ENCODE results near the gene HNRNPA2B1. TPM values are rescaled to one million over a fixed set of nuclear protein-coding genes. Genes with fewer than 3 reads are reported as not detected.
A peak's percentile ranks its signal among the peaks of the same experiment; 100 is the strongest.
"Not testable (repeated sequence)": the region's sequence is repeated elsewhere in the genome, so short reads cannot be mapped to it uniquely, and the experiment has no call there.

HNRNPA2B1 gene
- polyA plus RNA-seq, 6 donors from 2014 or later: 585 to 820 (median 621) TPM

DNA sequence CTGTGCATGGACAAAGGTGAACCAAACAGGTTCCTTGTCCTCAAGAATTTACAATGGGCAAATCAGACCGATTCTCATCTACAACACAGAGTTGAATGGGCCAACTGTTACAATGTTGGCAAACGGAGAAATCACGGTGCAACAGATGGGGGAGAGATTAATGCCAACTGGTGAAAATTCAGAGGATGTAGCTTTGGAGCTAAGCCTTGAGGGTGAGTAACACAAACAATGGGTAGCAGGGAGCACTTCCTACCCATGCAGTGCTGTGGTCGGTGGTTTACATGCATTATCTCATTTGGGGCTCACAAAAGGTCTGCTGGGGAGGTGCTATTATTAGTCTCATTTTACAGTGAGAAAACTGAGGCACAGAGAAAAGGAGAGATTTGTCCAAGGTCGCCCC lies 49.5 kb downstream of the HNRNPA2B1 start:
- peak overlapping the region in 4 of 6 donors; percentile 66 to 84 (median 75) for H3K27ac Mint-ChIP-seq
- ATAC-seq (ENCODE audit: low read depth in 2 of 2) (no peak), DNase-seq (no peak)
- peaks cover 0 to 3% (median 0%) of the 10 kb centered on the region in 7 donors for H3K9me3 Mint-ChIP-seq
- H3K27me3 Mint-ChIP-seq: peaks cover 0 to 5% (median 0%) of the 10 kb centered on the region in 3 donors
- H3K4me3 Mint-ChIP-seq: peak overlapping the region; percentile 77 to 96 (median 92)
- no peaks in the 10 kb centered on the region for H3K36me3 Mint-ChIP-seq
- peaks cover 35 to 43% (median 41%) of the 10 kb centered on the region in 3 donors for H3K4me1 Mint-ChIP-seq

- H3K9me3 Mint-ChIP-seq: peaks cover 0 to 3% (median 0%) of the 10 kb centered on the region in 7 donors
- H3K27ac Mint-ChIP-seq: peak overlapping the region in 1 of 6 donors; percentile 20
- H3K36me3 Mint-ChIP-seq: no peaks in the 10 kb centered on the region
- peaks cover 25 to 28% (median 26%) of the 10 kb centered on the region in 3 donors for H3K4me1 Mint-ChIP-seq
- peak overlapping the region in 1 of 8 donors; percentile 85 for H3K4me3 Mint-ChIP-seq
- H3K27me3 Mint-ChIP-seq: peaks cover 0 to 10% (median 5%) of the 10 kb centered on the region in 3 donors
- DNase-seq (no peak), ATAC-seq (ENCODE audit: low read depth in 2 of 2) (no peak)
Measured at GRCh38 chr7:26149391-26149977, 51.1 kb downstream of the HNRNPA2B1 start.

GRCh38 chr7:26148307-26148700 lies 52.2 kb downstream of the HNRNPA2B1 start:
- Mint-ChIP-seq H3K4me1 (peaks cover 15 to 17% (median 16%) of the 10 kb centered on the region in 3 donors), H3K4me3 (peak overlapping the region in 1 of 8 donors; percentile 52), H3K27me3 (peaks cover 6 to 21% (median 12%) of the 10 kb centered on the region in 3 donors)
- not testable (repeated sequence) for H3K36me3 Mint-ChIP-seq; DNase-seq; H3K27ac Mint-ChIP-seq; H3K9me3 Mint-ChIP-seq; ATAC-seq (ENCODE audit: low read depth in 2 of 2)

DNA sequence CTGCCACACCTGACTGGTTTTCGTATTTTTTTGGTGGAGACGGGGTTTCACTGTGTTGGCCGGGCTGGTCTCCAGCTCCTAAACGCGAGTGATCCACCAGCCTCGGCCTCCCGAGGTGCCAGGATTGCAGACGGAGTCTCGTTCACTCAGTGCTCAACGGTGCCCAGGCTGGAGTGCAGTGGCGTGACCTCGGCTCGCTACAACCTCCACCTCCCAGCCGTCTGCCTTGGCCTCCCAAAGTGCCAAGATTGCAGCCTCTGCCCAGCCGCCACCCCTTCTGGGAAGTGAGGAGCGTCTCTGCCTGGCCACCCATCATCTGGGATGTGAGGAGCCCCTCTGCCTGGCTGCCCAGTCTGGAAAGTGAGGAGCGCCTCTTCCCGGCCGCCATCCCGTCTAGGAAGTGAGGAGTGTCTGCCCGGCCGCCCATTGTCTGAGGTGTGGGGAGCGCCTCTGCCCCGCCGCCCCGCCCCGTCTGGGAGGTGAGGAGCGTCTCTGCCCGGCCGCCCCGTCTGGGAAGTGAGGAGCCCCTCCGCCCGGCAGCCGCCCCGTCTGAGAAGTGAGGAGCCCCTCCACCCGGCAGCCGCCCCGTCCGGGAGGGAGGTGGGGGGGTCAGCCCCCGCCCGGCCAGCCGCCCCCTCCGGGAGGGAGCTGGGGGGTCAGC lies 52.8 kb downstream of the HNRNPA2B1 start:
- not testable (repeated sequence) for ATAC-seq (ENCODE audit: low read depth in 2 of 2); H3K27ac Mint-ChIP-seq; H3K4me3 Mint-ChIP-seq; H3K9me3 Mint-ChIP-seq; H3K36me3 Mint-ChIP-seq; DNase-seq
- H3K4me1 Mint-ChIP-seq: peaks cover 10 to 13% (median 12%) of the 10 kb centered on the region in 3 donors
- H3K27me3 Mint-ChIP-seq: peaks cover 11 to 26% (median 17%) of the 10 kb centered on the region in 3 donors

DNA sequence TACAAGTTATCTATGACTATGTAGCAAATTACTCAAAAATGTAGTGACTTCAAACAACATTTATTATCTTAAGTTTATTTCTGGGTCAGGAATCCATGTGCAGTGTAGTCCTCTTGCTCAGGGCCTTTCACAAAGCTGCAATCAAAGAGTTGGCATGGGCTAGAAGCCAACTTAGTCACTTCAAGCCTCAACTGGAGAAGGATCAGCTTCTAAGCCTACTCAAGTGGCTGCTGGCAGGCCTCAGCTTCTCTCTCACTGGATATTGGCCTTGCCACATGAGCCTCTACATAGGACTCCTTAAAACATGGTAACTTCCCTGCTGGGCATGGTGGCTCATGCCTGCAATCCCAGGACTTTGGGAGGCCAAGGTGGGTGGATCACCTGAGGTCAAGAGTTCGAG lies 53.5 kb downstream of the HNRNPA2B1 start:
- Mint-ChIP-seq H3K4me3 (peak overlapping the region in 1 of 8 donors; percentile 16), H3K36me3 (no peaks in the 10 kb centered on the region), H3K9me3 (peaks cover 0 to 3% (median 0%) of the 10 kb centered on the region in 7 donors), H3K4me1 (peaks cover 10 to 13% (median 12%) of the 10 kb centered on the region in 3 donors), H3K27ac (no peak overlapping the region), H3K27me3 (peaks cover 11 to 26% (median 17%) of the 10 kb centered on the region in 3 donors)
- ATAC-seq (ENCODE audit: low read depth in 2 of 2) (no peak), DNase-seq (no peak)

GRCh38 chr7:26145238-26145637 lies 55.3 kb downstream of the HNRNPA2B1 start:
- Mint-ChIP-seq H3K4me3 (no peak overlapping the region), H3K36me3 (no peaks in the 10 kb centered on the region), H3K4me1 (no peaks in the 10 kb centered on the region), H3K9me3 (peaks cover 0 to 3% (median 0%) of the 10 kb centered on the region in 7 donors), H3K27me3 (peaks cover 11 to 28% (median 21%) of the 10 kb centered on the region in 3 donors), H3K27ac (no peak overlapping the region)
- no peak for ATAC-seq (ENCODE audit: low read depth in 2 of 2)
- DNase-seq: no peak

GRCh38 chr7:26144184-26145080 lies 56.1 kb downstream of the HNRNPA2B1 start:
- peaks cover 0 to 3% (median 0%) of the 10 kb centered on the region in 7 donors for H3K9me3 Mint-ChIP-seq
- peak overlapping the region in 1 of 6 donors; percentile 38 for H3K27ac Mint-ChIP-seq
- H3K4me3 Mint-ChIP-seq: no peak overlapping the region
- H3K27me3 Mint-ChIP-seq: peaks cover 11 to 28% (median 21%) of the 10 kb centered on the region in 3 donors
- ATAC-seq (ENCODE audit: low read depth in 2 of 2) (no peak), DNase-seq (no peak)
- no peaks in the 10 kb centered on the region for H3K36me3 Mint-ChIP-seq
- H3K4me1 Mint-ChIP-seq: no peaks in the 10 kb centered on the region

DNA sequence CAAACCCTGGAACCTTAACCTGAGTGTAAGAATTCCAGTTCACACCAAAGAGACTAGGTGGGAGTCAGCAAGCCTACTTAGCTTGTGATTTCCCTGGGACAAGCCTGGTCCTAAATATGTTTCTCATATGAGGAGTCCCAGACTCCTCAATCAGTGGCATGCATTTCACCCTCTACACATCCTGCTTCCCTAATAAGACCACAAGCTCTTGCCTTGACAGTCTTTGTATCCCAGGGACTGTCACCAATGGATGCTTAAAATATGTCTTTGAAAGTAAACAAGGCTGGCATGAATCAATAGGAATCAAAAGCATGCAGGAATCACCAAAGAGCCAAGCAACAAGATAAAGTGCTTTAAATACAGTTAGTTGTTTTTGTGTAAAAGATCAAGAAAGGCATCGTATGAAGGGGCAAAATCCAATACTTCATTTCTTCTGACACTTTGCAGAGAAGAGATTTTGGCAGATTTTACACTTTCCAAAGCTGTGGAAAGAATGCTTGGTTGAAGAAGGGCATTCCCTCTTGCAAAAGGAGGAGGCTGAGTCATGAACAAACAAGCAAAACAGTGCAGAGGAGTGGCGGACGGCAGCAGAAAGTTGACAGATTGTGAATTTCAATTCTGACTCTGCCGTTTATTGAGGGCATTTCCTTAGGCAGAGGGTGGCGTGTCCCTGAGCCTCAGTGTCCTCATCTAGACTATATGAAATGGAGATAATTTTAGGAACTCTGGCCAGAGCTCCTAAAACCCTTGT lies 57.1 kb downstream of the HNRNPA2B1 start:
- no peak for ATAC-seq (ENCODE audit: low read depth in 2 of 2)
- no peak for DNase-seq
- H3K27ac Mint-ChIP-seq: peak overlapping the region in 2 of 6 donors; percentile 26 to 38
- peaks cover 0 to 3% (median 0%) of the 10 kb centered on the region in 7 donors for H3K9me3 Mint-ChIP-seq
- H3K4me1 Mint-ChIP-seq: no peaks in the 10 kb centered on the region
- H3K4me3 Mint-ChIP-seq: no peak overlapping the region
- H3K27me3 Mint-ChIP-seq: peaks cover 11 to 28% (median 21%) of the 10 kb centered on the region in 3 donors
- H3K36me3 Mint-ChIP-seq: no peaks in the 10 kb centered on the region

- DNase-seq: no peak
- H3K4me1 Mint-ChIP-seq: no peaks in the 10 kb centered on the region
- ATAC-seq (ENCODE audit: low read depth in 2 of 2): no peak
- H3K9me3 Mint-ChIP-seq: no peaks in the 10 kb centered on the region
- no peak overlapping the region for H3K27ac Mint-ChIP-seq
- H3K36me3 Mint-ChIP-seq: no peaks in the 10 kb centered on the region
- no peak overlapping the region for H3K4me3 Mint-ChIP-seq
- H3K27me3 Mint-ChIP-seq: peaks cover 11 to 28% (median 21%) of the 10 kb centered on the region in 3 donors
Measured at GRCh38 chr7:26141077-26141476, 59.5 kb downstream of the HNRNPA2B1 start.

DNA sequence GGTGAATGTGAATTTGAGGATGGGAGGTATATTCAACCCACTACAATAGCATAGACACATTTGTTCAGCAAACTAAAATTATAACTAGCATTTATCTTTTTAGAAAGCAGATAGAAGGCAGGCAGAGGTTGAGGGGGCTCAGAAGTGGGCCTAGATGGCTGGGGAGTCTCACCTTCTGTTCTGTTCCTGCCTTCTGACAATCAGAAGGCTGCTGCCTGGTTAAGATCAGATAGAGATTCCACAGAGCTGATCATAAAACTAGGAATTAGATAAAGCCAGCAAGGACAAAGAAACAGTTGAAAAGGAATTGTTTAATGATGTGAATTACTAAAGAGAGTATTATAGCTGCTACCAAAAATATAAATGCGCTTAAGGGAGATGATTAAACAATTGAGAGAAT lies 60.2 kb downstream of the HNRNPA2B1 start:
- H3K27me3 Mint-ChIP-seq: peaks cover 11 to 28% (median 21%) of the 10 kb centered on the region in 3 donors
- H3K27ac Mint-ChIP-seq: no peak overlapping the region
- H3K4me1 Mint-ChIP-seq: no peaks in the 10 kb centered on the region
- H3K36me3 Mint-ChIP-seq: no peaks in the 10 kb centered on the region
- ATAC-seq (ENCODE audit: low read depth in 2 of 2): no peak
- DNase-seq: no peak
- H3K9me3 Mint-ChIP-seq: peaks cover 0 to 1% (median 0%) of the 10 kb centered on the region in 7 donors
- H3K4me3 Mint-ChIP-seq: no peak overlapping the region

All from naive B cell (primary cell).